Keratinocyte (primary cell): ENCODE results near the gene RNF44. TPM values are rescaled to one million over a fixed set of nuclear protein-coding genes. Genes with fewer than 3 reads are reported as not detected.

Experiments
- DNase-seq: peaks from one replicate; pipeline ENCODE4 v3.0.0-alpha.2; 2011; ENCODE audit warnings: low read depth, missing footprints, low spot score
- FAIRE-seq: peaks from 2 replicates; lab custom pipeline; 2011; peaks lifted over from hg19 to GRCh38; lab: Jason Lieb, UNC
- H2AFZ ChIP-seq: 2 replicates; pipeline ENCODE4 v1.6.0; 2012; ENCODE audit warnings: low read length, control low read depth, inconsistent platforms; ENCODE audit not compliant: control insufficient read depth
- H3K27ac ChIP-seq: 2 replicates; pipeline ENCODE4 v1.5.1; 2011; ENCODE audit warnings: low read length; ENCODE audit not compliant: control insufficient read depth, insufficient read depth
- H3K27me3 ChIP-seq: 3 replicates; pipeline ENCODE4 v1.6.0; 2011; ENCODE audit warnings: low read length; ENCODE audit not compliant: control insufficient read depth, insufficient read depth; ENCODE audit errors: extremely low read depth
- H3K36me3 ChIP-seq, 2 experiments: 2 replicates in 1 of 2; 3 replicates in 1 of 2; pipeline ENCODE4 v1.5.1; 2011; ENCODE audit warnings: low read length in 2 of 2, mild to moderate bottlenecking in 1 of 2; ENCODE audit not compliant: control insufficient read depth in 2 of 2, insufficient read depth in 2 of 2; ENCODE audit errors: extremely low read depth in 1 of 2
- H3K4me1 ChIP-seq: 3 replicates; pipeline ENCODE4 v1.5.1; 2011; ENCODE audit warnings: low read length; ENCODE audit not compliant: control insufficient read depth, insufficient read depth; ENCODE audit errors: extremely low read depth
- H3K4me2 ChIP-seq: 3 replicates; pipeline ENCODE4 v1.6.0; 2011; ENCODE audit warnings: low read depth, low read length; ENCODE audit not compliant: control insufficient read depth, insufficient read depth; ENCODE audit errors: extremely low read depth
- H3K4me3 ChIP-seq, 3 experiments: fragments of 200-600 bp in 1 of 3; sonication (generic) in 1 of 3; 2 replicates in 2 of 3; 3 replicates in 1 of 3; pipeline ENCODE4 v1.5.1; 2011 to 2016; ENCODE audit warnings: low read length in 3 of 3, mild to moderate bottlenecking in 3 of 3, control low read depth in 2 of 3, inconsistent platforms in 1 of 3, low read depth in 1 of 3, mixed read lengths in 1 of 3, mixed run types in 1 of 3, moderate library complexity in 1 of 3; ENCODE audit not compliant: control insufficient read depth in 2 of 3, insufficient read depth in 2 of 3; ENCODE audit errors: extremely low read depth in 1 of 3
- H3K79me2 ChIP-seq: 2 replicates; pipeline ENCODE4 v1.6.0; 2012; ENCODE audit warnings: low read length; ENCODE audit not compliant: control insufficient read depth, insufficient read depth
- H3K9ac ChIP-seq: 3 replicates; pipeline ENCODE4 v1.6.0; 2011; ENCODE audit warnings: low read length; ENCODE audit not compliant: control insufficient read depth, insufficient read depth; ENCODE audit errors: extremely low read depth
- H3K9me1 ChIP-seq: 3 replicates; pipeline ENCODE4 v1.6.0; 2011; ENCODE audit warnings: low read length; ENCODE audit not compliant: control insufficient read depth, insufficient read depth; ENCODE audit errors: extremely low read depth
- H3K9me3 ChIP-seq: 2 replicates; pipeline ENCODE4 v1.5.1; 2012; ENCODE audit warnings: low read depth, low read length; ENCODE audit not compliant: control insufficient read depth
- H4K20me1 ChIP-seq: 3 replicates; pipeline ENCODE4 v1.6.0; 2011; ENCODE audit warnings: low read length; ENCODE audit not compliant: control insufficient read depth, insufficient read depth; ENCODE audit errors: extremely low read depth
- CTCF ChIP-seq, 3 experiments: IDR thresholded peaks in 1 of 3; conservative IDR thresholded peaks in 1 of 3; optimal IDR thresholded peaks in 1 of 3; 2 replicates in 2 of 3; 3 replicates in 1 of 3; pipeline versions ENCODE3 to v1.5.1; 2011; ENCODE audit warnings: low read length in 3 of 3, mild to moderate bottlenecking in 3 of 3, moderate library complexity in 2 of 3, control low read depth in 1 of 3, inconsistent platforms in 1 of 3; ENCODE audit not compliant: insufficient read depth in 2 of 3; ENCODE audit errors: extremely low read depth in 1 of 3
- EZH2 ChIP-seq: IDR thresholded peaks from one replicate; pipeline ENCODE4 v1.6.1; 2012; ENCODE audit warnings: inconsistent platforms, mild to moderate bottlenecking, low read length, moderate library complexity
- dilution Hi-C: fragments of 300-500 bp; cut with MboI; formaldehyde crosslinking; loops from one replicate; pipeline ENCODE4 v1.7.0; 2020; ENCODE audit warnings: low sequenced_read_pairs; ENCODE audit not compliant: extremely low pct_ligation_motif_present
- polyA plus RNA-seq, 5 experiments: library from polyadenylated mRNA; depleted of rRNA in 3 of 5; stranded (reverse) in 3 of 5; stranded (forward) in 1 of 5; unstranded in 1 of 5; fragments of >200 nt; gene quantifications; 1 replicate in 1 of 5; 2 replicates in 3 of 5; 3 replicates in 1 of 5; pipeline versions ENCODE4 v1.2.1 to v1.2.3, GENCODE V29; 2011 to 2012; ENCODE audit warnings: missing spikeins in 2 of 5, low read depth in 1 of 5, low replicate concordance in 1 of 5

The RNF44 gene
- polyA plus RNA-seq, 1 donor (not counting 4 experiments of a cell fraction or from before 2014, with no cell fraction given), result 5.3 TPM

GRCh38 chr5:176540476-176540899 lies 3.3 kb upstream of the RNF44 start:
- Histone ChIP-seq H3K4me1 (peaks cover 40% of the 10 kb centered on the region), H4K20me1 (no peaks in the 10 kb centered on the region), H3K4me3 (no peak overlapping the region), H3K4me2 (no peak overlapping the region), H3K36me3 (no peaks in the 10 kb centered on the region), H3K9ac (no peak overlapping the region), H3K27ac (no peak overlapping the region), H3K79me2 (peaks cover 11% of the 10 kb centered on the region), H3K9me1 (no peaks in the 10 kb centered on the region), H2AFZ (no peak overlapping the region), H3K27me3 (no peaks in the 10 kb centered on the region), H3K9me3 (no peaks in the 10 kb centered on the region)
- DNase-seq (no peak), FAIRE-seq (no peak)
- TF ChIP-seq EZH2 (no peak), CTCF (optimal IDR thresholded peaks at IDR 0.05 in 1 of 3, IDR thresholded peaks at IDR 0.05 in 1 of 3, conservative IDR thresholded peaks at IDR 0.05 in 1 of 3; ENCODE audit: extremely low read depth in 1 of 3, insufficient read depth in 2 of 3, low read length in 3 of 3) (no peak)
- dilution Hi-C loops, result no loop called here

- no peak overlapping the region for H3K27ac ChIP-seq
- H2AFZ ChIP-seq, result no peak overlapping the region
- FAIRE-seq (no peak), DNase-seq (no peak)
- dilution Hi-C loops, result no loop called here
- no peak overlapping the region for H3K4me3 ChIP-seq
- no peak for TF ChIP-seq EZH2
- no peak for TF ChIP-seq CTCF (optimal IDR thresholded peaks at IDR 0.05 in 1 of 3, IDR thresholded peaks at IDR 0.05 in 1 of 3, conservative IDR thresholded peaks at IDR 0.05 in 1 of 3; ENCODE audit: extremely low read depth in 1 of 3, insufficient read depth in 2 of 3, low read length in 3 of 3)
- no peak overlapping the region for H3K9ac ChIP-seq
- no peak overlapping the region for H3K4me2 ChIP-seq
- H3K36me3 ChIP-seq, result peaks cover 0 to 2% of the 10 kb centered on the region in 2 experiments
- no peaks in the 10 kb centered on the region for H3K9me3 ChIP-seq
- peaks cover 24% of the 10 kb centered on the region for H3K79me2 ChIP-seq
- no peaks in the 10 kb centered on the region for H3K9me1 ChIP-seq
- H4K20me1 ChIP-seq, result no peaks in the 10 kb centered on the region
- H3K27me3 ChIP-seq, result no peaks in the 10 kb centered on the region
- peaks cover 47% of the 10 kb centered on the region for H3K4me1 ChIP-seq
These were observed 1.8 kb upstream of the RNF44 start for GRCh38 chr5:176538989-176539384.
